RWPE1 (cell line): Measurements from ENCODE around the gene GRXCR2.
"Not testable (repeated sequence)": the region's sequence is repeated elsewhere in the genome, so short reads cannot be mapped to it uniquely, and the experiment has no call there.

Source experiments
- CTCF ChIA-PET: fragments of 350-600 bp; sonication (Branson Sonifier 250); formaldehyde crosslinking; extraction: SDS; loops from one replicate; lab custom pipeline; 2021; lab: Yijun Ruan, JAX
- POLR2A ChIA-PET: fragments of 400-600 bp; formaldehyde crosslinking; extraction: SDS; loops from one replicate; lab custom pipeline; 2020; ENCODE audit warnings: antibody characterized with exemption; ENCODE audit not compliant: low non-redundant PET; lab: Yijun Ruan, JAX
- DNase-seq: peaks from one replicate; pipeline ENCODE4 v3.0.0; 2012; ENCODE audit warnings: low spot score
- H3K27ac ChIP-seq: fragments of 450-650 bp; 2 replicates; pipeline ENCODE4 v1.5.1; 2017
- CTCF ChIP-seq: fragments of 450-650 bp; conservative IDR thresholded peaks from 2 replicates; pipeline ENCODE4 v1.5.1; 2017; ENCODE audit warnings: low read depth, mild to moderate bottlenecking

GRXCR2 gene

GRCh38 chr5:145869753-145870152 is 3.1 kb downstream of the GRXCR2 start:
- H3K27ac ChIP-seq, result no peak overlapping the region
- no peak for TF ChIP-seq CTCF
- no peak for DNase-seq
- ChIA-PET CTCF (interaction anchor here (0.6 kb wide), 1 partner anchor 111 kb away, joined by 7 read pairs; no protein-coding TSS in a partner anchor), POLR2A (no interaction called here)

- ChIA-PET CTCF (interaction anchor here (1.1 kb wide), 1 partner anchor 20 kb away, joined by 3 read pairs; no protein-coding TSS in a partner anchor), POLR2A (no interaction called here)
- H3K27ac ChIP-seq, result no peak overlapping the region
- TF ChIP-seq CTCF, result no peak
- no peak for DNase-seq
These were observed 5.0 kb downstream of the GRXCR2 start for GRCh38 chr5:145867806-145868205.

GRCh38 chr5:145864432-145864831 is 8.4 kb downstream of the GRXCR2 start:
- DNase-seq, POLR2A ChIA-PET, H3K27ac ChIP-seq, CTCF ChIA-PET: not testable (repeated sequence)

- no peak for TF ChIP-seq CTCF
- H3K27ac ChIP-seq, result no peak overlapping the region
- no peak for DNase-seq
- ChIA-PET POLR2A (no interaction called here), CTCF (interaction anchor here (0.6 kb wide), 2 partner anchors 45 to 116 kb away, joined by 3 to 5 read pairs; no protein-coding TSS in a partner anchor)
These were observed 9.8 kb downstream of the GRXCR2 start for GRCh38 chr5:145863003-145863402.

- ChIA-PET POLR2A (no interaction called here), CTCF (interaction anchor here (0.7 to 1.4 kb wide), 3 partner anchors 28 to 80 kb away, joined by 3 read pairs; no protein-coding TSS in a partner anchor)
- no peak overlapping the region for H3K27ac ChIP-seq
- no peak for DNase-seq
- TF ChIP-seq CTCF, result 0 out of 2 replicates have a peak, but pooled peaks have one; percentile 8
These were observed 12.9 kb downstream of the GRXCR2 start for GRCh38 chr5:145859897-145860296.

- TF ChIP-seq CTCF, result no peak
- CTCF ChIA-PET, result interaction anchor here (1.4 kb wide), 1 partner anchor 29 kb away, joined by 3 read pairs; no protein-coding TSS in a partner anchor
- no peak for DNase-seq
- H3K27ac ChIP-seq, result no peak overlapping the region
- POLR2A ChIA-PET, result no interaction called here
These were observed 13.4 kb downstream of the GRXCR2 start for GRCh38 chr5:145859453-145859852.

- CTCF ChIA-PET, result no interaction called here
- TF ChIP-seq CTCF, result no peak
These were observed 13.9 kb downstream of the GRXCR2 start for GRCh38 chr5:145858959-145859358.

More at GRCh38 chr5:145858959-145859358, 13.9 kb downstream of the GRXCR2 start:
- H3K27ac ChIP-seq, result no peak overlapping the region
- POLR2A ChIA-PET, result no interaction called here
- no peak for DNase-seq
